G401.6 (cell line): ENCODE results near the gene PTPRM.
"Not testable (repeated sequence)": the region's sequence is repeated elsewhere in the genome, so short reads cannot be mapped to it uniquely, and the experiment has no call there.

Source experiments
- FAIRE-seq: peaks from 2 replicates; lab custom pipeline; 2012; peaks lifted over from hg19 to GRCh38; lab: Jason Lieb, UNC

The PTPRM gene

DNA sequence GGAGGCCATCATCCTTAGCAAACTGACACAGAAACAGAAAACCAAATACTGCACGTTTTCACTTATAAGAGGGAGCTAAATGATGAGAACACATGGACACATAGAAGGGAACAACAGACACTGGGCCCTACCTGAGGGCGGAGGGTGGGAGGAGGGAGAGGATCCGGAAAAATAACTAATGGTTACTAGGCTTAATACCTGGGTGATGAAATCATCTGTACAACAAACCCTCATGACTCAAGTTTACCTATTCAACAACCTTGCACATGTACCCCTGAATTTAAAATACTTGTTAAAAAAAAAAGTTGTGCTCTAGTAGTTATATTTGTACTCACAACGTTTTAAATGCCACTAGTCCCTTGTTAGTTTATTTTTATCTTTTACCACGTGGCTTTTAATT is 879.8 kb downstream of the PTPRM start:
- FAIRE-seq: not testable (repeated sequence)

DNA sequence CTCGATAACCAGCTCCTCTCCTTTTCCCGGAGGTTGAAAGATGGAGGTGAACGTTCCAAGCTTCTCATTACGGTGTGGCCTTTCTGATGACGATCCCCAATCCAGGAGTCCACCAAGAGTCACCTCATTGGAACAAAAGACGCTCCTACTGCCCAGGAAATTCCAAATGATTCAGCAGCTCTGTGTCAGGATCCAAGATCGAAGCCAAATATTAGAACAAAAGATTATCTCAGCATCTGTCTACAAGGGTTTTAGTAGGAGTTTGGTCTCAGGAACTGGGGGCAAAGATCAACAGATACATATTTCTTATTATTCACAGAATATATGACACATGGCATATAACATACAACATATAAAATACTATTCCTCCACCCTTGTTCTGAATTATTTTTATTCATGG is 881.0 kb downstream of the PTPRM start:
- no peak for FAIRE-seq

DNA sequence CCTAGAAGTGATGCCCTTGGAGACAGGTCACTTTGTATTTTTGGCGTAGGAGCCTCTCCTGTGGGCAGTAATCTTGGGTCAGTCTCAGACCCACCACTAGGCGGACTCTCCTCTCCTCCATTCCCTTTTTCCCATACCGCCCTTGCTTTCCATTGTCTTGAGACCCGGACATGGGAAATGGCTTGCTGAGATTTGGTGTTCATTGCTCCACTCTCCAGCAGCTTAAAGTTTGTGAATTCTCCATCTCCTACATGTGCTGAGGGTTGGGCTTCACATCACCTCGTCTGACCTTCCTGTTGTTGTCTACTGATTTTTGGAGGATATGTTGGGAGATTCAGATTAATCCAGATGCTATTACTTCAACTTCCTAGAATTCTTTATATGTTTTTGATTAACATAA is 882.9 kb downstream of the PTPRM start:
- FAIRE-seq: no peak

DNA sequence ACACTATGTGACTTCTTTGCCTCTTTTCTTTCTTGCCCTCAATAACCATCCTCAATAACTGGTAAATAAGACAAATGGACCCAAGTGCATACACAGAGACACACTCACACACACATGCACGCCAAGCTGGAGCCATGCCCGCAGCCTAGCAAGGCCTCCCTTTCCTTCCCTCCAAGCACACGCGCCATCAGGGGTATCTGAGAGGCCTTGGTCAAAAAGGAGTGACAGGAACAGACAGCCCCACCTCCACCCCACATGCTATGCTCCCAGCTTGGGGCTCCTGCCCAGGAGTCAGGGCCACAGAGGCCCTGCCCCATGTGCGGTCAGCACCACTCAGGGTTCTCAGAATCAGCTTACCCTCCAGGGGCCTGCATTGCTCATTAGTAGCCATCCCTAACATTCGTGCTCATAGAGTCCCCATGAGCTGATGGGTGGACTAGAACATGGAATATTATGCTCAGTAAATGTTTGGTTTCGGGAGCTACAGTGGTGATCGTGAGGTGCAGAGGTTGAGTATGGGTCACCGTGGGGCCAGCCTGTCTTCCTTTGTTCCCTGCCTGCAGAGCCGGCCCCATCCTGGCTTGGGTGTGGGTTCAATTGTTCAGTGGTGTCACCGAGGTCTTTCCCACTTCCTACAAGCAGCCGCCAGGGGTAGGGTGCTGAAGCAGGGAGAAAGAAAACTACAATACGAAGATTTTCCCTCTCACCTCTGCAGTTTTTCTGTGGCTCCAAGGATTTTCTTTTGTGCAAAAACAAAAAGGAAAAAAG is 884.0 kb downstream of the PTPRM start:
- FAIRE-seq: no peak

DNA sequence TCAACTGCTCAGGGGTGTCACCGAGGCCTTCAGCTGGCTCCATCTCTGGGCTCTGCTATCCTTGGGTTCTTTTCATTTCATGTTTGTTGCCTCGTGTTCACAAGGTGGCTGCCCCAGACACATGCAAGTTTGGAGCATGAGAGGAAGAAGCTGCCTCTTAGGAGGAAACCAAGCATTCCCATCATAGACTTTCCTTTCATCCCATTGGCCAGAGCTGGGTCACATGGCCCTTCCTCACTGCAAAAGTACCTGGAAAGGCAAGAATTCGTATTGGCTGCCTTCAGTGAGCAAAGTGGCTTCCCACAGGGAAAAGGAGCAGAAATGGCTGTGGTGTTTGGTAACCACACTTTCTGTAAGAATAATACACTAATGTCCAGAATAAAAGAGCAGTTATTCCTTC is 886.4 kb downstream of the PTPRM start:
- FAIRE-seq: no peak

DNA sequence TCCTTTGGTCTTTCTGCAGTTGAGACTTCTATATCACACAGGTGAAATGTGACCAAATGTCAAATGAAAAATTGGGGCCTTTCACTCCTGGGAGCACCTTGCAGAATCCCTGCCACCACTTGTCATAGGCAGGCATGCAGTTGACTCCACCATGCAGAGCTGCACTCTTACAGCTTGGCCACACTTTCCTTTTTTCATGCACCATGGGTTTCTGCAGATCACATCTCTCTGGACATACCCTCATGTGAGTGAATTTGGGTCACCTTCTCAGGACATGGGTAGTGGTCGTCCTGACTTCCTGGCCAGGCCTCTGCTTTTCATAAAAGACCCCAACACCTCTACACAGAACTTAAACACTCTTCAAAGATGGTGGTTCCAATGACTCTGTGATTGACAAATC is 887.0 kb downstream of the PTPRM start:
- FAIRE-seq: no peak

DNA sequence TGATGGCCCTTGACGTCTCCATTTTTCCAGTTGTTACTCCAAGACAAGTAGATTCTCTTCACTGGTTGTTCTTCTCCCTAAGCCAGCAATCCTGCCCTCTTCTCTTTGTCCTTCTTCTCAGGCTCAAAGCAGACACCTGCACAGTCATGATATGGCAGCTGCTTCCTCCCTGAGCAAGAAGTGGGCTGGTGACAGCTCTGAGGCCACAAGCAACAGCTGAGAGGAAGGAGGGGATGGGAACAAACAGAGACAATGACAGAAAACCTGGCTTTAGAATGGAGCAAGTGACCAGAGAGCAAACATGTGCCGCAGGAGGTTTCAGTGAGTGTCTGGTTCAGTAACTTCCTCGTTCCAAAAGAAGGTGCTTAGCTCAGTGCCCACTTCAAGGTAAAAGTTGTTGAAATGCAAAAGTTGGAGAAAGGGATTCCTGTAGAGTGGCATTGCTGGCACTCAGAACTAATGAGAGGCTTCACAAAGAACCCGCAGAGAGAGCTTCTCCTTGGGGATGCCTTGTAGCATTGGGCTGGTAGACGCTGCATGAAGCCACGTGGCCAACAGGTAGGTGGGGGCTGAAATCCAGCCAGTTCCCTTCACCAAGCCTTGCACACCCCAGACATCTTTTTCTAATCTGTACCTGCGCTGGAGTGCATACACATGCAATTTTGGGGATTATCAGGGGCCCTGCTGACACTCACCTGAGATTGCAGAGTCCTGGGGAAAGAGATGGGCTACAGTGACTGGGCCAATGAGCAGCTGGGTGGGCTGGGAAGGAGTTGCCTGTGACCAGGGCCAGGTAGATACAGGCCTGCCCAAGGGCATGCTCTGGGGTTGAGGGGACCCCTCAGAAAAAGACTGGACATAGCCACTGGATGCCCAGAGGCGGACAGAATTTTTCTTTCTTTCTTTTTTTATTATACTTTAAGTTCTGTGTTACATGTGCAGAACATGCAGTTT is 888.8 kb downstream of the PTPRM start:
- no peak for FAIRE-seq
